Vagina (tissue), 2 donors: ENCODE measurements around the gene TUBA1A.

Source experiments
- POLR2A ChIP-seq, 2 donors: fragments of 450-650 bp; IDR thresholded peaks; one replicate each; pipeline ENCODE4 v1.6.1; 2017; ENCODE audit warnings: antibody characterized with exemption in 2 of 2, mild to moderate bottlenecking in 2 of 2, moderate library complexity in 2 of 2
- POLR2AphosphoS5 ChIP-seq, 2 donors: sonication (generic); formaldehyde crosslinking; IDR thresholded peaks; one replicate each; pipeline ENCODE4 v1.9.0; 2017; ENCODE audit warnings: antibody characterized with exemption in 2 of 2, mild to moderate bottlenecking in 2 of 2, low read depth in 1 of 2; ENCODE audit not compliant: insufficient read depth in 1 of 2
- TF ChIP-seq, protein P1 (sequence below), 3 experiments: fragments of 450-650 bp in 2 of 3; fragments of 200-600 bp in 1 of 3; sonication (generic) in 1 of 3; IDR thresholded peaks; one replicate each; pipeline ENCODE4 v1.5.1; 2017 to 2019; ENCODE audit warnings: antibody characterized with exemption in 3 of 3, mild to moderate bottlenecking in 2 of 3, moderate library complexity in 2 of 3

GRCh38 chr12:49198431-49199155 is 9.7 kb upstream of the TUBA1A start:
- TF ChIP-seq, protein P1, sequence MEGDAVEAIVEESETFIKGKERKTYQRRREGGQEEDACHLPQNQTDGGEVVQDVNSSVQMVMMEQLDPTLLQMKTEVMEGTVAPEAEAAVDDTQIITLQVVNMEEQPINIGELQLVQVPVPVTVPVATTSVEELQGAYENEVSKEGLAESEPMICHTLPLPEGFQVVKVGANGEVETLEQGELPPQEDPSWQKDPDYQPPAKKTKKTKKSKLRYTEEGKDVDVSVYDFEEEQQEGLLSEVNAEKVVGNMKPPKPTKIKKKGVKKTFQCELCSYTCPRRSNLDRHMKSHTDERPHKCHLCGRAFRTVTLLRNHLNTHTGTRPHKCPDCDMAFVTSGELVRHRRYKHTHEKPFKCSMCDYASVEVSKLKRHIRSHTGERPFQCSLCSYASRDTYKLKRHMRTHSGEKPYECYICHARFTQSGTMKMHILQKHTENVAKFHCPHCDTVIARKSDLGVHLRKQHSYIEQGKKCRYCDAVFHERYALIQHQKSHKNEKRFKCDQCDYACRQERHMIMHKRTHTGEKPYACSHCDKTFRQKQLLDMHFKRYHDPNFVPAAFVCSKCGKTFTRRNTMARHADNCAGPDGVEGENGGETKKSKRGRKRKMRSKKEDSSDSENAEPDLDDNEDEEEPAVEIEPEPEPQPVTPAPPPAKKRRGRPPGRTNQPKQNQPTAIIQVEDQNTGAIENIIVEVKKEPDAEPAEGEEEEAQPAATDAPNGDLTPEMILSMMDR (IDR thresholded peaks at IDR 0.05) = no peak
- no peak for TF ChIP-seq POLR2A (IDR thresholded peaks at IDR 0.05)
- TF ChIP-seq POLR2AphosphoS5 (IDR thresholded peaks at IDR 0.05; ENCODE audit: insufficient read depth in 1 of 2, low read depth in 1 of 2) = no peak
